ENCODE measurements around the gene TREML4.
"Not testable (repeated sequence)": the region's sequence is repeated elsewhere in the genome, so short reads cannot be mapped to it uniquely, and the experiment has no call there.

TREML4 gene

DNA sequence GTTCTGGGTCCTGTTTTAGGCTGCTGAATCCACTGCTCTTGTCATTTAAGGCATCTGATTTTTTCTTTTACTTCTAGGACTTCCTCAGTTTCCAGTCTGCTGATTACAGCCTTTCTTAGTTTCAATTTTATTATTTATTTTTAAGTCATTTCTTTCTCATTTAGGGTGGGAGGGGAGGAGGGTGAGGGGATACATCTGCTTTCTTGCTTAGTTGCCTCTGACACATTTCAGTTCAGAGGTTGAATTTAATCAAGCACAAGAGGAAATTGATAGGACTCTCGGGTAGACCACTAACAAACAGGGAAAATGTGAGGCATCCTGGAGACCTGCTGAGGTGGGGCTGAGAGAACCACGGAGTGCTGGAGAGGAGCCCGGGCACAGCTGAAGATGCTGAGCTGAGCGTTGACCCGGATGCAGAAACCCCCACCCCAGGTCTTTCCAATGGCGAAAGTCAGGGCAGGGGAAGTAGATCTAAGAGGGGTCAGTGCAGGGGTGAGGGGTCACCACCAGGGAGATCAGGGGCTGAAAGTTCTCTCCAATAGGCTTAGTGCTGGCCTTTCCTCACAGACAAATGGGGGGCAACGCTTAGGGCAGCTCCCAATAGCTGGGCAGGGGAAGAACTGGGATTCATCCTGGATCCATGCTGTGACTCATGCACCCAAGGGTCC lies 19.6 kb upstream of the TREML4 start:
- DNase-seq (ENCODE audit: low read depth): no peak

DNA sequence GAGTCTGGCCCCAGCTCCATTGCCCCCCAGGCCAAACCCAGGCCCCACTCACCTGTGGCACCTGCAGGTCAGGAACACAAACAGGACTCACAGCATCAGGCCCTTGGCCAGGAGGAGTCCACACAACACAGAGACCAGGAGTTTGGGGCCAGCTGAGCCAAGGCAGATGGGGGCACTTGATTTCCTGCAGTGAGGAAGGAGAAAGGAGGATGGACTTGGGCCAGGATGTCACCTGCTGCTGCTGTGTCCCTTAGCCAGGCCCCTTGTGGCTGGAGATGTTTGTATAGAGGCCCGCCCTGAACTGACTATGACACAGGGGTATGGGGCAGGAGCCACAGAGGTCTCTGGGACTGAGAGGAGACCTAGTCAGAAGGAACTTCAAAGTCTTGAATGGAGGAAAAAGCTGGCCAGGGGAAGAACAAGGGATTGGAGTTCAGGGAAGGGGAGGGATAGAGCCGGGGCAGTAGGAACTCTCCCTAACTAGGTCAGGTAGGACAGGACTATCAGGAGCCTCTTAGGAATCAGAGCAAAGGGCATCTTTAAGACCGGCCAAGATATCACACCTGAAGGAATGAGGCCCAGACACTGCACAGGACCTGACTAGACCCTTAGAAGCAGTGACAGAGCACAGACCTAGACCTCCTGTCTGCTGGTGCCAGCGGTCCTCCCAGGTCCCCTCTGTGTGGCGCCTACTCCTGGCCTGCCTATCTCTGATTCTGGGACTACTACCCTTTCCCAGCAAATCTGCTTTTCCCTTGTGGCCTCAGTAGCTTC lies 18.4 kb upstream of the TREML4 start:
- no peak for DNase-seq (ENCODE audit: low read depth)

DNA sequence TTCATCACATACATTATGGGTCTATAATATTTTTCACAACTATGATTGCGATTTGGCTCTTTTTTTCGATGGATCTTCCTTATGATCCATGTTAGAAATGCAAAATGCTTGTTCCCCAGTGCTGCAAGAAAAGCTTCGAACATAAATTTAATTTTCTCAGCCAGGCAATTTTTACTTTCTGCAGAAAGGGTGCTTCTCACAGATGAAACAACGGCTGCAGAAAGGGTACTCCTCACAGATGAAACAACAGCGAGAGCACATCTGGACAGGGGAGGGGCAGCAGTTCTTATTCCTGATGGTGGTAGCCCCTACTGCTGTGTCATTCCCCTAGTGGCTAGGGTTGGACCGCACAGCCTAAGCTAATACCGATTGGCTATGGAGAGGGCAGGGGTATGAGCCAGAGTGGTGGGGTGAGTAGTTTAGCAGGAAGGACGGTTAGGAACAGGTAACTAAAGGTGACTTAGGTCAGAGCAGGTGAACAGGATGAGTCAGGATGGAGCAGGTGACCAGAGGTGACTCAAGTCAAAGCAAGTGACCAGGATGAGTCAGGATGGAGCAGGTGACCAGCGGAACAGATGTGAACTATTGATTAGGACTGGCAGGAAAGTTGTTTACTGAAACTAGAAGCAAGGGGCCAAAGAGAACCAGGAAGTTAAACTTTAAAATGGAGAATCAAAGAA lies 13.4 kb upstream of the TREML4 start:
- no peak for DNase-seq (ENCODE audit: low read depth)

DNA sequence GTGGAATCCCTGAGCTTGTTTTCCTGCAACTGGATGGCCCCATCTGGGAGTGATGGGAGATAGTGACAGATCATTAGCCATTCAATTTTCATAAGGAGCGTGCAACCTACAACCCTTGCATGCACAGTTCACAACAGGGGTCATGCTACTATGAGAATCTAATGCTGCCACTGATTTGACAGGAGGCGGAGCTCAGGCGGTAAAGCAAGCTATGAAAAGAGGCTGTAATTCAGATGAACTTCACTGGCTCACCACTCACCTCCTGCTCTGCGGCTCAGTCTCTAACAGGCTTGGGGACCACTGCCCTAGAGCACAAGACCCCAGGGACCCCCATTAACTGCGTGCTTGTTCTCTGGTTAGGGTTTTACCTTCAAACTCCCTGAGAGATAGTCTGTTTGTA lies 12.4 kb upstream of the TREML4 start:
- no peak for DNase-seq (ENCODE audit: low read depth)

DNA sequence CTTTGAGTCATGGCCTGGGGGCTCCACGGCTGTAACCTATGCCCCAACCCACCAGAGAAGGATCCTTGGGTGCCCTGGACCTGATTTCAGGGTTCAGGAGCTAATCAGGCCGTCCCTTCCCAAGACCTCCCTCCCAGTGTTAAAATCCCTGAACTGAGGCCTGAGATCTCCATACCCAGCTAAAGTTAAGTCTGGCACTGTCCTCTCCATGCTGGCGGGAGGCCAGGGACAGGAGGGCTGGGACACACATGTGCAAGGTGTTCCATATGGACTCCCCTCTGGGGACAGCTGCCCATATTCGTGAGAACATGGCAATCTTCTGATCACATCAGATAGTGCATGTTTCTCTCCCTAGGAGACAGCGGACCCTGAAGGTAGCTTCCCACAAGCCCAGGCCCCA lies 11.5 kb upstream of the TREML4 start:
- no peak for DNase-seq (ENCODE audit: low read depth)

DNA sequence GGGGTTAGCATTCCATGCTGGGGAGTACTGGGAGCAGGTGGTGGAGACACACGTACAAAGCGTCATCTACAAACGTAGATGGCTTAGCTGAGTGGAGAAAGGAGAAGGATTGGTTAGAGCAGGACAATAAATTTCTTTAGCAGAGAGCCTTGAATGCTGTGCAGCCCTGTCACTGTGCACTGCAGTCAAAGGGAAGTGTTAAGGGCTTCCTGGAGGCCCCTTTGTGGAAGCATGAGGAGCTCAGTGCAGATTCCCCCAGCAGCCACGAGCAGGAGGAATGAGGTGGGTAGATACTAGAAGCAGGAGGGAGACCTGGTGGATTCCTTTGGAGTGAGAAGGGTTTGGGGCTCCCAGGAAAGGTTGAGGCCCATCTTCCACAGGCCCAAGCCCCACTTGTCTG lies 6.1 kb upstream of the TREML4 start:
- no peak for DNase-seq (ENCODE audit: low read depth)

DNA sequence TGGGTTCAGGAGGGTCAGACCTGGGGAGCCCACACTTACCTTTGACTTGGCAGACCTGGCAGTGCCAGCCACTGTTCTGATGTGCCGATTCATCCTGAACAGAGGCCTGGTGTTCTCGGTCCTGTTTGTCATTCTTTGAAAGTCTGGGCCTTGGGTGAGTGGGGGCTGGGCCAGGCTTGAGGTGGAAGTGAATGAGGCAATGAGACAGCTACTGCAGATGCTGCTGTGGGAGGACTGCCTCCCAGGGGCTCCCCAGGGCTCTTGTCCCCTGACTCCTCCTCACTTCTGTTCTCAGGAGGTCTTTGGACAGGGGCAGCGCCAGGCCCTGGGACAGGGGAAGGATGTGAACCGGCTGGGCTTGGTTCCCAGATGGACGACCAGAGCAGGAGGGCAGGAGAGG lies 5.6 kb upstream of the TREML4 start:
- DNase-seq (ENCODE audit: low read depth): no peak

DNA sequence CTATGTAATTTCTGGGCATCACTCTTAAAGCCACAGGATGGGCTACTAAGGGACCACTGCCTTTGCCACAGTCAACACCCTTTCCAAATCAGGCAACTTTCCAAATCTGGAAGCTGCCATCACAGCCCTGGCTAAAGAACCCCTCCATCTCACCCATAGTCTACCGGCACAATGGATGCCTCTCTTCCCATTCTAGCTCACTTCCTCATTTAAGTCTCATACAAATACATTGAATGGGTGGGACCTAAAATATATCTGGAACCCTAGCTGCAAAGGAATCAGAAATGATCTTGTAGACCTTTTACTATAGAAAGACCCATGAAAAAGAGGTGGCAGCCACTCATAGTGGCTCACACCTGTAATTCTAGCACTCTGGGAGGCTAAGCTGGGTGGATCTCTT lies 3.3 kb upstream of the TREML4 start:
- DNase-seq (ENCODE audit: low read depth): no peak

DNA sequence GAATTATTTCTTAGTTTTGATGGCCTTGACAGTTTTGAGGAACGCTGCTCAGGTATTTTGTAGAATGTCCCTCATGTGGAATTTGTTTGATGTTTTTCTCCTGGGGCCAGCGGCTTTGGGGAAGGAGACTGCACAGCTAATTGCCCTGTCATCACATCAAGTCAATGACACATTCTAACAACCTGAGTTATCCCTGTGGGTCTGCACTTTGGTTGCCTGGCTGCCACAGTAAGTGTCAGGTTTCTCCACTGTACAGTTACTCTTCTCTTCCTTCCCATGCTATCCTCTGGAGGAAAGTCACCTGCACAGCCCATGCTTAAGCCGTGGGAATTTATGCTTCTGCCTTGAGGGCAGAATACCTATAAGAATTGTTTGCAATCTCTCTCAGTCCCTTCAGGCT lies 1.4 kb upstream of the TREML4 start:
- DNase-seq (ENCODE audit: low read depth): no peak

DNA sequence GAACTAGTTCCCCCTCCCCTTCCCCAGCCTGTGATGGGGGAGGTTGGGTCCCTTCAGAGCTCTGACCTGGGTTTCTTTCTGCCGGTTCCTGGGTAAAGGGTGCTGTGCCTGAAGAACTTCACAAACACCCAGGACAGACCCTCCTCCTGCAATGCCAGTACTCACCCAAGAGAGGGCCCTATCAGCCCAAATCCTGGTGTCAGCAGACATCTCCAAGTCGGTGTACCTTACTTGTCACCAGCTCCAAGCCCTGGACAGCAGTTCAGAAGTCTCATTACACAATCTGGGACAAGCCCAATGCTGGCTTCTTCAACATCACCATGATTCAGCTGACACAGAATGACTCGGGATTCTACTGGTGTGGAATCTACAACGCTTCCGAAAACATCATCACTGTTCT lies 467 bp downstream of the TREML4 start:
- no peak for DNase-seq (ENCODE audit: low read depth)

DNA sequence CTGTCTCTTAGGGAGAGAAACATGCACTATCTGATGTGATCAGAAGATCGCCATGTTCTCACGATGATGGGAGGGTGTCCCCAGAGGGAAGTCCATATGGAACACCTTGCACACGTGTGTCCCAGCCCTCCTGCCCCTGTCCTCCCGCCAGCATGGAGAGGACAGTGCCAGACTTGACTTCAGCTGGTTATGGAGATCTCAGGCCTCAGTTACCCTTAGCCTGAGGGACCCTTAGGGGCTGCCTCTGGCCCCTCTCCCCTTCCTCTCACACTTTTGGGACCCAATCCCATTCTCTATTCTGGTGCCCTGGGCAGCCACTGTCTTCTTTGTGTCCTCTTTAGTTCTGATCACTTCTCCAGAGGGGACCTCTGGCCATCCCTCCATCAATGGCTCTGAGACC lies 1.6 kb downstream of the TREML4 start:
- no peak for DNase-seq (ENCODE audit: low read depth)

DNA sequence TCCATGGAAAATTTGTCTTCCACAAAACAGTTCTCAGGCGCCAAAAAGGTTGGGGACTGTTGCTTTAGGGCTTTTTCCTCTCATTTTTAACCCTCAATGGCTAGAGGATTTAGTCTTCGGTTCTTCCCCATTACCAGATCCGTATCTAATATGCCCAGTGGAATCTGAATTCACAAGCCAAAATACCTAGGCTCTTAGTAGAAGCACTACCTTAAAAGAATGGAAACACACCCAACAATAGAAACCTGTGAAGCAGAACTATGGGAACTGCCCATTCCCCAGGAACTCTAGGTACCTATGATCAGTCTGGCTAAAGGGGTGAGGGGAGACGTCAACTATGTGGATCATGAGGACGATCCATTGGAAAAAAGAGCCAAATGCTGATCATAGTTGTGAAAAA lies 3.1 kb downstream of the TREML4 start:
- DNase-seq (ENCODE audit: low read depth): no peak

DNA sequence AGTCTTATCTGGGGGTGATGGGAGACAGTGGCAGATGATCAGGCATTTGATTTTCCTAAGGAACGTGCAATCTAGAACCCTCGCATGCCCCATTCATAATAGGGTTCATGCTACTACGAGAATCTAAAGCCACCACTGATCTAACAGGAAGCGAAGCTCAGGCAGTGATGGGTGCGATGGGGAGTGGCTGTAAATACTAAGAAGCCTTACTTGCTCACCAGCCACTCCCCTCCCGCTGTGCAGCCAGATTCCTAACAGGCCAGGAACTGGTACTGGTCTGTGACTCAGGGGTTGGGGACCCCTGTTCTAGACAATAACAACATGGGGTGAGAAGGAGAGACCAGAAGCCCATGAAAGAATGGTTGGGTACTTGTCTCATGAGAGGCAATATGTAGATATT lies 4.5 kb downstream of the TREML4 start:
- DNase-seq (ENCODE audit: low read depth): no peak

DNA sequence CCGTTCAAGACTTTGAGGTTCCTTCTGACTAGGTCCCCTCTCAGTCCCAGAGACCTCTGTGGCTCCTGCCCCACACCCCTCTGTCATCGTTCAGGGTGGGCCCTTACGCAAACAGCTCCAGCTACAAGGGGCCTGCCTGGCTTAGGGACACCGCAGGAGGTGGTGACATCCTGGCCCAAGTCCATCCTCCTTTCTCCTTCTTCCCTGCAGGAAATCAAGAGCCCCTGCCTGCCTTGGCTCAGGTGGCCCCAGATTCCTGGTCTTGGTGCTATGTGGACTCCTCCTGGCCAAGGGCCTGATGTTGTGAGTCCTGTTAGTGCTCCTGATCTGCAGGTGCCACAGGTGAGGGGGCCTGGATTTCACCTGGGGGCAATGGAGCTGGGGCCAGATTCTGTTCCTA lies 8.1 kb downstream of the TREML4 start:
- no peak for DNase-seq (ENCODE audit: low read depth)

DNA sequence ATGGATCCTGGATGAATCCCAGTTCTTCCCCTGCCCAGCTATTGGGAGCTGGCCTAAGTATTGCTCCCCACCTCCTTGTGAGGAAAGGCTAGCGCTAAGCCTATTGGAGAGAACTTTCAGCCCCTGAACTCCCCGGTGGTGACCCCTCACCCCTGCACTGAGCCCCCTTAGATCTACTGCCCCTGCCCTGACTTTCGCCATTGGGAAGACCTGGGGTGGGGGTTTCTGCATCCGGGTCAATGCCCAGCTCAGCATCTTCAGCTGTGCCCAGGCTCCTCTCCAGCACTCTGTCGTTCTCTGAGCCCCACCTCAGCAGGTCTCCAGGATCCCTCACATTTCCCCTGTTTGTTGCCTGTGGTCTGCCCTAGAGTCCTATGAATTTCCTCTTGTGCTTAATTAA lies 9.0 kb downstream of the TREML4 start:
- no peak for DNase-seq (ENCODE audit: low read depth)

DNA sequence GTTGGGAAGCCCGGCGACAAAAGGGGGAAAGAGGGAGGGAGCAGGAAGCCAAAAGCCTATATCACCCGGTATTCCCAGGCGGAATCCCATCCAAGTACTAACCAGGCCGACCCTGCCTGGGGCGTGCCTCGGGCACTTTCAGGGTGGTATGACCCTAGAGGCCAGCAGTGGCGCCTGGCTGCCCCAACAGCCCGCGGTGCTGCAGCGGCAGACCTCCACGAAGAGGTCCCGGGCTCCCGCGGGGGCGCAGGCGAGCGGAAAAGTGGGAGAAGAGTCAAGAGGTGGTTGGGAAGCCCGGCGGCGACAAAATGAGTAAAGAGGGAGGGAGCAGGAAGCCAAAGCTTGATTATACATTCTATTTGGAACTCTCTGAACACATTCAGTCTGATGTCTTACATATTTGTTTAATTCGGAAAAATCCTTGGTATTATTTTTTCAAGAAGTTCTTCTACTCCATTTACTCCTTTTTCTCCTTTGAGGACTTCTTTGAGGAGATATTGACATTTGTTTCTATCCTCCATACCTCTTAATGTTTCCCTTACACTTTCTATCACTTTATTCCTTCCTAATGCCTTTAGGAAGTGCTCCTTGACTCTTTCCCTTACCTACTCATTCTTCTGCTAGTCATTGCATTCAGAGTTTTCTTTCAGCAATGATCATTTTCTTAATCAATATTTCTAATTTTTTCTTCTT lies 11.5 kb downstream of the TREML4 start:
- no peak for DNase-seq (ENCODE audit: low read depth)

DNA sequence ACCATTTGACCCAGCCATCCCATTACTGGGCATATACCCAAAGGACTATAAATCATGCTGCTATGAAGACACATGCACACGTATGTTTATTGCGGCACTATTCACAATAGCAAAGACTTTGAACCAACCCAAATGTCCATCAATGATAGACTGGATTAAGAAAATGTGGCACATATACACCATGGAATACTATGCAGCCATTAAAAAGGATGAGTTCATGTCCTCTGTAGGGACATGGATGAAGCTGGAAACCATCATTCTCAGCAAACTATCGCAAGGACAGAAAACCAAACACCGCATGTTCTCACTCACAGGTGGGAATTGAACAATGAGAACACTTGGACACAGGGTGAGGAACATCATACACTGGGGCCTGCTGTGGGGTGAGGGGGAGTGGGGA lies 18.4 kb downstream of the TREML4 start:
- DNase-seq (ENCODE audit: low read depth): not testable (repeated sequence)

DNA sequence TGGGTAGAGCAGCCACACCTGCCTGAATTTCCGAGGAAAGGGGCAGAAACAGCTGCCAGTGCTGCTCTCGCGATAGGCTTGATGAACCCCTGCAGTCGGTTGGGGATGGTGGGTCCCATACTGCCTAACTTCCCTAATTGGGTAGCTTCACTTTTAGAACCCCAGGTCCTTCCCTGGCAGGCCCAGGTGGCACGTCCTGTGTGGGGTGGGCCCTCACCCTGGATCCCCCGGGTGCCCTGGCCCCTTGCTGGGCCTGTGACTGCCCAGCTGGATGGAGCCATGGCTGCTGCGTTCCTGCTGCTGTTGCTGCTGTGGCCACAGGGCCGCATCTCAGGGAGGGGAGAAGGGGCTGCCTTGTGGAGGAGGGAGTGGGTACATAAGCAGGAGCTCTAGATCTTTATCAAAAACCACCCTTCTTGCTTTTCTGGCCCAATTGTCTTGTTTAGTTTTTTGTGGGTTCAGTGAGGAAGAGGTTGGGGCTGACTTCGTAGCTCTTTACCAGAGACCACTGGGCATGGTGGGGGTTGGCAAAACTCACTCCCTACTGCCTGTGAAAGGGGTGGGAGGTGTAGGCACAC lies 19.2 kb downstream of the TREML4 start:
- DNase-seq (ENCODE audit: low read depth): no peak

DNA sequence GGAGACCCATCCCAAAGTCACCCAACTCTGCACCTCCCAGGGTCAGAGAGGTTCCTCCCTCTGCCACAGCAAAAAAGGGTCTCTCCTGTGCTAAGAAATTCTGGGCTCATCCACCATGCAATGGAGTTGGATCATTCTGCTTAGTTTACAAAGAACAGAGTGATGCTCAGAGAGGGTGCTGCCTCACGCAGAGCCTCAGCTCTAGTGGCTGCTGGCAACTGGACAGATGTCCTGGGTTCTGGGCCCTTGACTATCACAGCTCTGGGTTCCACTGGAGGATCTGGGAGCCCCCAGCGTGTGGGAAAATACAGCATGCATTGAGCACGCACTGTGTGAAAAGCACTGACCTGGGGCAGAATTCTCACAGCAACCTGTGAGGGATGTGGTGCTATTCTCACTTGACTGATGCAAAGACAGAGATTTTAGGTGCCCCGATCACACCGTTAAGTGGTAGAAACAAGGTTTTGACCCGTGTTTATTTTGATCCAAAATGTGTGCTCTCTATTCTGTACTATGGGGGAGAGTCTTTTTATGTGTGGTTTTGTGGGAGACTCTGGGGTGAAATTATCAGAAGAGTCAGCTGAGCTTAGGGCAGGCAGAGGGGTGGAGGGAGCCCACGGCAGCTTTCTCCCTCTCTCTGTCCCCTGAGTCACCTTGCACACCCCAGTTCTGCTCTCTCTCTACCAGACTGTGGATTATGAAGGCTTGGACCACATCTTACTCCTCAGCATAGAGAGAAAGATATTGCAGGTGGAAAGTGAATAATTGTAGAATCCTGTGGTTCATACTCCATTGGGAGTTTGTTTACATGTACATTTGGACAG lies 19.9 kb downstream of the TREML4 start:
- no peak for DNase-seq (ENCODE audit: low read depth)

DNA sequence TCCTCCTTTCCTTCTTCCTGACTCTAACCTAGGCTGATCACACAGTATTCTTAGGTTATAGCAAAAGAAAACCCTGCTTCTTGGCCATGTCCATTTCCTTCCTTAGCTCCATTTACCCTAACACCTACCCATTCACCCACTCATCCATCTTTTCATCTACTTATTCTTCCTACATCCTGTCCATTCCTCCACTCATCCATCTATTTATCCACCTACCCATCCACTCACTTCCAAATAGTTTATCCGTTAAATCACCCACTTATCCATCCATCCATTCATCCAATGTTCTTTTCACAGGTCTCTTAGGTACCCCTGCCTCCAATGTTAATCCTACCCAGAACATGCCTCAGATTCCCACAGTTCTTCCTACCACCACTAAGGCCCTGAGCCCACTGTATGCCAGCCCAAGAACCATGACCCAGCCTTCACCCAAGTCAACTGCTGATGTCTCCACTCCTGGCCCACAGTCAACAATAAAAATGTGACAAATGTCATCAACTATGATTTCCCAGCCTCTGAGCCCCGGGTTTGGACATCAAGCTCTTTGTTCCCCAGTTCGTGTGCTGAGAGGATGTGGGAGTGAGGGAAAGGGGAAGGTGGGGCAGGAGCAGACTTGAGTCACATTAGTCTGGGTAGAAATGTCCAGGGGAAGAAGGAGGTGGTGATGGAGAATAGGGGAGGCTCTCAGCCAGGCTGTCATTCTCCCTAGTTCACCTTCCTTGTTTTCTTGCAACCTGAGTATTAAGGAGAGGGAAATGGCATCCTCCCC lies 24.4 kb downstream of the TREML4 start:
- no peak for DNase-seq (ENCODE audit: low read depth)

DNA sequence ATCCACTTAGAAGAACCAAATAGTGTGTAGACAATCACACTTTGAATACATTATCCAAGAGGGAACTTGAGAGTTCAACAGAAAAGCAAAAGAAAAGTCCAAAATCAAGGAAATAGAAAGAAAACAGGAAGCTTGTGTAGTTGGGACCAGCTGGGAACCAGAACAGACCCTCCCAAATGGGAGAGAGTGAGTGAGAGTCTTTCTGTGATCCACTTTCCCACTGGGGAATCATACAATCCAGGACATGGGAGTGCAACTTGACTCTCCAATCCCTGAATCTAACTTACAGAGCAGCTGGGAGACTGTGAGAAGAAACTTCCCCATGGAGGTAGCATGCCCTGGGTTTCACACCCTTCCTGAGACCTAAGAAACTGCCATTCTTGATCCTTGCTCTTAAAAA lies 27.0 kb downstream of the TREML4 start:
- no peak for DNase-seq (ENCODE audit: low read depth)
